ENCODE data around the gene CLEC4E. TPM values are rescaled to one million over a fixed set of nuclear protein-coding genes. Genes with fewer than 3 reads are reported as not detected.
"Not testable (repeated sequence)": the region's sequence is repeated elsewhere in the genome, so short reads cannot be mapped to it uniquely, and the experiment has no call there.

CLEC4E gene
- total RNA-seq, 6 experiments from 2014 or later, result not detected

GRCh38 chr12:8504351-8504750 lies 36.4 kb downstream of the CLEC4E start:
- no peak for TF ChIP-seq CTCF (IDR thresholded peaks at IDR 0.05)
- Mint-ChIP-seq H3K4me1 (ENCODE audit: low read depth) (no peaks in the 10 kb centered on the region), H3K27me3 (ENCODE audit: insufficient read depth) (no peaks in the 10 kb centered on the region), H3K4me3 (no peak overlapping the region), H3K36me3 (ENCODE audit: low read depth) (no peaks in the 10 kb centered on the region), H3K27ac (no peak overlapping the region), H3K9me3 (no peaks in the 10 kb centered on the region; the same call in 1 of the 2 replicates)
- DNase-seq, result no peak

DNA sequence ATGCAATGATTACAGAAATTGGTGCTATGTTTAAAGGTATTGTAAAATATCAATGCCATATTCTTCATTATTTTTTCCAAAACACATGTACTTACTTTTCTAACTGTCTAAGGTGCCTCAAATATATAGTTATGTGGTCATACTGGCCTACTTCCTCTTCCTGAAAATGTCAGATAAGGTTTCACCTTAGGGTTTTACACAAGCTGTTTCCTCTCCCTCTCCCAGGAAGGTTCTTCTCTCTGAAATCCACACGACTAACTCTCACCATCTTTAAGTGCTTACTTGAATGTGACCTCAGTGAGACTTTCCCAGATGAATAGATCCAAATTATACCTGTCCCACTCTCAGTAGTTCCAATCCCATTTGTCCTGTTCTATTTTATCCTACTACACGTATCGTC lies 39.0 kb downstream of the CLEC4E start:
- Mint-ChIP-seq H3K4me3 (no peak overlapping the region), H3K4me1 (ENCODE audit: low read depth) (no peaks in the 10 kb centered on the region), H3K36me3 (ENCODE audit: low read depth) (no peaks in the 10 kb centered on the region), H3K9me3 (no peaks in the 10 kb centered on the region; the same call in 1 of the 2 replicates), H3K27me3 (ENCODE audit: insufficient read depth) (no peaks in the 10 kb centered on the region; the same call in 1 of the 2 replicates), H3K27ac (no peak overlapping the region)
- TF ChIP-seq CTCF (IDR thresholded peaks at IDR 0.05), result no peak
- no peak for DNase-seq

DNA sequence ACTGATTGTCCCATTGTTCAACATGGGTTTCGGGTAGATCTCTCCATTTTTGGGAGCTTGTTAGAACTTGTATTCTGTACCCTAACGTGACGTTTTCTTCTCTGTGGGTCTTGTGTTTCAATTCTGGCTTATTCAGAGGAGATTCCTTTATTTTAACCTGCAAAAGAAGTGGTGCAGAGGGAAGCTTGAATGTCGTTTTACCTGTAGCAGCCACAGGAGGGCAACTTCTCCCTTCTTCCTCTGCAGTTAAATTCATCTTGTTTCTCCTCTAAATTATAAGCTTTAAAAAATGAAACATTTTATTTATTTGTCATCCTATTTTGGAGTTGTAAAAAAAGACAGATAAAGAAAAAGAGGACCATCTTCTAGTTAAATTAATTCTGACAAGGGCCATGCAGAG lies 41.1 kb downstream of the CLEC4E start:
- Mint-ChIP-seq H3K9me3 (no peaks in the 10 kb centered on the region; the same call in 1 of the 2 replicates), H3K27me3 (ENCODE audit: insufficient read depth) (no peaks in the 10 kb centered on the region; the same call in 1 of the 2 replicates), H3K4me3 (no peak overlapping the region), H3K27ac (no peak overlapping the region), H3K4me1 (ENCODE audit: low read depth) (no peaks in the 10 kb centered on the region), H3K36me3 (ENCODE audit: low read depth) (no peaks in the 10 kb centered on the region)
- DNase-seq, result no peak
- no peak for TF ChIP-seq CTCF (IDR thresholded peaks at IDR 0.05)

- not testable (repeated sequence) for H3K27me3 Mint-ChIP-seq (ENCODE audit: insufficient read depth); DNase-seq; H3K27ac Mint-ChIP-seq; H3K9me3 Mint-ChIP-seq; H3K36me3 Mint-ChIP-seq (ENCODE audit: low read depth); H3K4me1 Mint-ChIP-seq (ENCODE audit: low read depth); H3K4me3 Mint-ChIP-seq
Measured at GRCh38 chr12:8496074-8496473, 44.6 kb downstream of the CLEC4E start.

DNA sequence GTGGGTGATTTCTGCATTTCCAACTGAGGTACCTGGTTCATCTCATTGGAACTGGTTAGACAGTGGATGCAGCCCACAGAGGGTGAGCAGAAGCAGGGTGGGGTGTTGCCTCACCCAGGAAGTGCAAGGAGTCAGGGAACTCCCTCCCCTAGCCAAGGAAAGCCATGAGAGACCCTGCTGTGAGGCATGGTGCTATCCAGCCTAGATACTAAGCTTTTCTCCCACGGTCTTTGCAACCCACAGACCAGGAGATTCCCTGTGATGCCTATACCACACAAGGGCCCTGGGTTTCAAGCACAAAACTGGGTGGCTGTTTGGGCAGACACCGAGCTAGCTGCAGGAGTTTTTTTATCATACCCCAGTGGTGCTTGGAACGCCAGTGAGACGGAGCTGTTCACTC lies 45.0 kb downstream of the CLEC4E start:
- H3K36me3 Mint-ChIP-seq (ENCODE audit: low read depth); H3K27me3 Mint-ChIP-seq (ENCODE audit: insufficient read depth); H3K4me1 Mint-ChIP-seq (ENCODE audit: low read depth); DNase-seq; H3K4me3 Mint-ChIP-seq; H3K9me3 Mint-ChIP-seq; H3K27ac Mint-ChIP-seq: not testable (repeated sequence)

GRCh38 chr12:8493084-8493483 lies 47.6 kb downstream of the CLEC4E start:
- Mint-ChIP-seq H3K36me3 (ENCODE audit: low read depth) (no peaks in the 10 kb centered on the region), H3K27ac (no peak overlapping the region), H3K9me3 (peaks cover 5% of the 10 kb centered on the region; the same call in 1 of the 2 replicates), H3K4me3 (no peak overlapping the region), H3K27me3 (ENCODE audit: insufficient read depth) (no peaks in the 10 kb centered on the region; the same call in 1 of the 2 replicates), H3K4me1 (ENCODE audit: low read depth) (no peaks in the 10 kb centered on the region)
- no peak for DNase-seq
- TF ChIP-seq CTCF (IDR thresholded peaks at IDR 0.05), result no peak
